WTC11 (cell line): ENCODE results near the gene NBEAL1.

Source experiments
- CREB1 ChIP-seq: sonication (generic); formaldehyde crosslinking; IDR thresholded peaks from 2 replicates; pipeline ENCODE4 v1.8.0; 2023; ENCODE audit warnings: mild to moderate bottlenecking, missing genetic modification reagents
- JUN ChIP-seq: sonication (generic); formaldehyde crosslinking; IDR thresholded peaks from 2 replicates; pipeline ENCODE4 v1.8.0; 2023; ENCODE audit warnings: mild to moderate bottlenecking, missing genetic modification reagents
- SOX15 ChIP-seq: fragments of 250-450 bp; sonication (Bioruptor Pico); IDR thresholded peaks from 2 replicates; pipeline ENCODE4 v1.9.0; 2021; ENCODE audit warnings: mild to moderate bottlenecking
- TEAD1 ChIP-seq: sonication (generic); formaldehyde crosslinking; IDR thresholded peaks from 2 replicates; pipeline ENCODE4 v1.8.0; 2022; ENCODE audit warnings: mild to moderate bottlenecking, missing genetic modification reagents
- TP53 ChIP-seq: sonication (generic); formaldehyde crosslinking; IDR thresholded peaks from 2 replicates; pipeline ENCODE4 v1.8.1; 2023; ENCODE audit warnings: mild to moderate bottlenecking, missing genetic modification reagents
- ZNF138 ChIP-seq: sonication (generic); formaldehyde crosslinking; conservative IDR thresholded peaks from 2 replicates; pipeline ENCODE4 v1.8.1; 2022; ENCODE audit warnings: mild to moderate bottlenecking, moderate library complexity, missing genetic modification reagents
- TF ChIP-seq, protein P1 (sequence below): fragments of 200-600 bp; IDR thresholded peaks from 2 replicates; pipeline ENCODE4 v1.8.0; 2022; ENCODE audit warnings: antibody characterized with exemption
- TF ChIP-seq, protein P2 (sequence below): sonication (generic); formaldehyde crosslinking; IDR thresholded peaks from 2 replicates; pipeline ENCODE4 v1.8.1; 2022; ENCODE audit warnings: missing genetic modification reagents, borderline replicate concordance
- TF ChIP-seq, protein P3 (sequence below): sonication (generic); formaldehyde crosslinking; IDR thresholded peaks from 2 replicates; pipeline ENCODE4 v1.8.0; 2022; ENCODE audit warnings: mild to moderate bottlenecking, missing genetic modification reagents
- TF ChIP-seq, protein P4 (sequence below): sonication (generic); formaldehyde crosslinking; IDR thresholded peaks from 2 replicates; pipeline ENCODE4 v1.8.0; 2022; ENCODE audit warnings: mild to moderate bottlenecking, missing genetic modification reagents
- TF ChIP-seq, protein P5 (sequence below): sonication (generic); formaldehyde crosslinking; conservative IDR thresholded peaks from 2 replicates; pipeline ENCODE4 v1.8.1; 2023; ENCODE audit warnings: mild to moderate bottlenecking, low read depth, missing genetic modification reagents, moderate library complexity
- TF ChIP-seq, protein P6 (sequence below): fragments of 250-450 bp; sonication (Bioruptor Pico); conservative IDR thresholded peaks from 2 replicates; pipeline ENCODE4 v1.9.0; 2021; ENCODE audit warnings: mild to moderate bottlenecking
- TF ChIP-seq, protein P7 (sequence below): sonication (generic); formaldehyde crosslinking; IDR thresholded peaks from 2 replicates; pipeline ENCODE4 v1.8.0; 2023; ENCODE audit warnings: missing genetic modification reagents

DNA sequence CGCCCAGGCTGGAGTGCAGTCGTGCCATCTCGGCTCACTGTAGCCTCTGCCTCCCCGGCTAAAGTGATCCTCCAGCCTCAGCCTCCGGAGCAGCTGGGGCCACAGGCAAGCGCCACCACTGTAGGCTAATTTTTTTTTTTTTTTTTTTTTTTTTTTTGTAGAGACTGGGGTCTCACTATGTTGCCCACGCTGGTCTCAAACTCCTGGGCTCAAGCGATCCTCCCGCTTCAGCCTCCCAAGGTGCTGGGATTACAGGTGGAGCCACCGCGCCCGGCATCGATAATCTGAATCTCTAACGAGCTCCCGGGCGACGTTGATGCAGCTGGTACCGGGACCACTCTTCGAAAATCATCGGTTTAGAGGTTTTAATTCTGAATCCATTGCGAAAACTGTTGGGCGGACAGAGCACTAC, 223.6 kb downstream of the NBEAL1 start:
- TF ChIP-seq, protein P1, sequence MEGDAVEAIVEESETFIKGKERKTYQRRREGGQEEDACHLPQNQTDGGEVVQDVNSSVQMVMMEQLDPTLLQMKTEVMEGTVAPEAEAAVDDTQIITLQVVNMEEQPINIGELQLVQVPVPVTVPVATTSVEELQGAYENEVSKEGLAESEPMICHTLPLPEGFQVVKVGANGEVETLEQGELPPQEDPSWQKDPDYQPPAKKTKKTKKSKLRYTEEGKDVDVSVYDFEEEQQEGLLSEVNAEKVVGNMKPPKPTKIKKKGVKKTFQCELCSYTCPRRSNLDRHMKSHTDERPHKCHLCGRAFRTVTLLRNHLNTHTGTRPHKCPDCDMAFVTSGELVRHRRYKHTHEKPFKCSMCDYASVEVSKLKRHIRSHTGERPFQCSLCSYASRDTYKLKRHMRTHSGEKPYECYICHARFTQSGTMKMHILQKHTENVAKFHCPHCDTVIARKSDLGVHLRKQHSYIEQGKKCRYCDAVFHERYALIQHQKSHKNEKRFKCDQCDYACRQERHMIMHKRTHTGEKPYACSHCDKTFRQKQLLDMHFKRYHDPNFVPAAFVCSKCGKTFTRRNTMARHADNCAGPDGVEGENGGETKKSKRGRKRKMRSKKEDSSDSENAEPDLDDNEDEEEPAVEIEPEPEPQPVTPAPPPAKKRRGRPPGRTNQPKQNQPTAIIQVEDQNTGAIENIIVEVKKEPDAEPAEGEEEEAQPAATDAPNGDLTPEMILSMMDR = no peak
- TF ChIP-seq, protein P2, sequence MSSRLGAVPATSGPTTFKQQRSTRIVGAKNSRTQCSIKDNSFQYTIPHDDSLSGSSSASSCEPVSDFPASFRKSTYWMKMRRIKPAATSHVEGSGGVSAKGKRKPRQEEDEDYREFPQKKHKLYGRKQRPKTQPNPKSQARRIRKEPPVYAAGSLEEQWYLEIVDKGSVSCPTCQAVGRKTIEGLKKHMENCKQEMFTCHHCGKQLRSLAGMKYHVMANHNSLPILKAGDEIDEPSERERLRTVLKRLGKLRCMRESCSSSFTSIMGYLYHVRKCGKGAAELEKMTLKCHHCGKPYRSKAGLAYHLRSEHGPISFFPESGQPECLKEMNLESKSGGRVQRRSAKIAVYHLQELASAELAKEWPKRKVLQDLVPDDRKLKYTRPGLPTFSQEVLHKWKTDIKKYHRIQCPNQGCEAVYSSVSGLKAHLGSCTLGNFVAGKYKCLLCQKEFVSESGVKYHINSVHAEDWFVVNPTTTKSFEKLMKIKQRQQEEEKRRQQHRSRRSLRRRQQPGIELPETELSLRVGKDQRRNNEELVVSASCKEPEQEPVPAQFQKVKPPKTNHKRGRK (CRISPR knock-in tag) = no peak
- TF ChIP-seq SOX15 (CRISPR knock-in tag) (no peak), CREB1 (CRISPR knock-in tag) (no peak), TEAD1 (no peak), ZNF138 (CRISPR knock-in tag) (no peak), TP53 (CRISPR knock-in tag) (no peak), JUN (CRISPR knock-in tag) (no peak)
- TF ChIP-seq, protein P3, sequence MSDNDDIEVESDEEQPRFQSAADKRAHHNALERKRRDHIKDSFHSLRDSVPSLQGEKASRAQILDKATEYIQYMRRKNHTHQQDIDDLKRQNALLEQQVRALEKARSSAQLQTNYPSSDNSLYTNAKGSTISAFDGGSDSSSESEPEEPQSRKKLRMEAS = no peak
- TF ChIP-seq, protein P4, sequence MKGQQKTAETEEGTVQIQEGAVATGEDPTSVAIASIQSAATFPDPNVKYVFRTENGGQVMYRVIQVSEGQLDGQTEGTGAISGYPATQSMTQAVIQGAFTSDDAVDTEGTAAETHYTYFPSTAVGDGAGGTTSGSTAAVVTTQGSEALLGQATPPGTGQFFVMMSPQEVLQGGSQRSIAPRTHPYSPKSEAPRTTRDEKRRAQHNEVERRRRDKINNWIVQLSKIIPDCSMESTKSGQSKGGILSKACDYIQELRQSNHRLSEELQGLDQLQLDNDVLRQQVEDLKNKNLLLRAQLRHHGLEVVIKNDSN = no peak
- TF ChIP-seq, protein P5, sequence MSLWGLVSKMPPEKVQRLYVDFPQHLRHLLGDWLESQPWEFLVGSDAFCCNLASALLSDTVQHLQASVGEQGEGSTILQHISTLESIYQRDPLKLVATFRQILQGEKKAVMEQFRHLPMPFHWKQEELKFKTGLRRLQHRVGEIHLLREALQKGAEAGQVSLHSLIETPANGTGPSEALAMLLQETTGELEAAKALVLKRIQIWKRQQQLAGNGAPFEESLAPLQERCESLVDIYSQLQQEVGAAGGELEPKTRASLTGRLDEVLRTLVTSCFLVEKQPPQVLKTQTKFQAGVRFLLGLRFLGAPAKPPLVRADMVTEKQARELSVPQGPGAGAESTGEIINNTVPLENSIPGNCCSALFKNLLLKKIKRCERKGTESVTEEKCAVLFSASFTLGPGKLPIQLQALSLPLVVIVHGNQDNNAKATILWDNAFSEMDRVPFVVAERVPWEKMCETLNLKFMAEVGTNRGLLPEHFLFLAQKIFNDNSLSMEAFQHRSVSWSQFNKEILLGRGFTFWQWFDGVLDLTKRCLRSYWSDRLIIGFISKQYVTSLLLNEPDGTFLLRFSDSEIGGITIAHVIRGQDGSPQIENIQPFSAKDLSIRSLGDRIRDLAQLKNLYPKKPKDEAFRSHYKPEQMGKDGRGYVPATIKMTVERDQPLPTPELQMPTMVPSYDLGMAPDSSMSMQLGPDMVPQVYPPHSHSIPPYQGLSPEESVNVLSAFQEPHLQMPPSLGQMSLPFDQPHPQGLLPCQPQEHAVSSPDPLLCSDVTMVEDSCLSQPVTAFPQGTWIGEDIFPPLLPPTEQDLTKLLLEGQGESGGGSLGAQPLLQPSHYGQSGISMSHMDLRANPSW (CRISPR knock-in tag) = no peak
- TF ChIP-seq, protein P6, sequence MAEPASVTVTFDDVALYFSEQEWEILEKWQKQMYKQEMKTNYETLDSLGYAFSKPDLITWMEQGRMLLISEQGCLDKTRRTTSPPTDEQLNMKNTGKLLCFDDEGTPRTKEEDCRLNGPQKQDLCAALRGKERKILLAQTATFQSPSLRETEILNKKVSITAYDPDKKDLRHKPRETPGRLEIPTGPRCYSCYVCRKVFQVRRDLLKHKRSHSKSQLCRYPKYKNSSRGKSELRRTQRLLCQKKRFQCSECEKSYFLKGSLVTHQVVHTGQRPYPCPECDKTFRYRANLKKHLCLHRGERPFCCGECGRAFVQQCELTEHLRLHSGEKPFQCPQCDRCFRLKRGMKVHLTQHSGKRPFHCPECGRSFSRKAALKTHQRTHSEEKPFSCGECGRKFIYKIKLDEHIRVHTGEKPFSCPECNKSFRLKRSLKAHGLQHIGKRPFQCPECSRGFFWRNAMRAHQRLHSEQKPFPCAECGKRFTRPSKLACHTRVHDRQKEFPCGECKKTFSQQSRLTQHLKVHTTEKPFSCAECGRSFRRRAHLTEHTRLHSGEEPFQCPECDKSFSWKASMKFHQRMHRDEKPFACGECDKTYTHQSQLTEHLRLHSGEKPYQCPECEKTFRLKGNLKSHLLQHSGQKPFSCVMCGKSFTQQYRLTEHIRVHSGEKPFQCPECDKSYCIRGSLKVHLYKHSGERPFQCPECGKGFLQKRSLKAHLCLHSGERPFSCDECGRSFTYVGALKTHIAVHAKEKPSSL = no peak
- TF ChIP-seq, protein P7, sequence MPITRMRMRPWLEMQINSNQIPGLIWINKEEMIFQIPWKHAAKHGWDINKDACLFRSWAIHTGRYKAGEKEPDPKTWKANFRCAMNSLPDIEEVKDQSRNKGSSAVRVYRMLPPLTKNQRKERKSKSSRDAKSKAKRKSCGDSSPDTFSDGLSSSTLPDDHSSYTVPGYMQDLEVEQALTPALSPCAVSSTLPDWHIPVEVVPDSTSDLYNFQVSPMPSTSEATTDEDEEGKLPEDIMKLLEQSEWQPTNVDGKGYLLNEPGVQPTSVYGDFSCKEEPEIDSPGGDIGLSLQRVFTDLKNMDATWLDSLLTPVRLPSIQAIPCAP (CRISPR knock-in tag) = no peak
